ENCODE measurements around the gene LRRC19. TPM values are rescaled to one million over a fixed set of nuclear protein-coding genes. Genes with fewer than 3 reads are reported as not detected.

Gene LRRC19
- total RNA-seq, 1 experiment from 2014 or later = not detected

DNA sequence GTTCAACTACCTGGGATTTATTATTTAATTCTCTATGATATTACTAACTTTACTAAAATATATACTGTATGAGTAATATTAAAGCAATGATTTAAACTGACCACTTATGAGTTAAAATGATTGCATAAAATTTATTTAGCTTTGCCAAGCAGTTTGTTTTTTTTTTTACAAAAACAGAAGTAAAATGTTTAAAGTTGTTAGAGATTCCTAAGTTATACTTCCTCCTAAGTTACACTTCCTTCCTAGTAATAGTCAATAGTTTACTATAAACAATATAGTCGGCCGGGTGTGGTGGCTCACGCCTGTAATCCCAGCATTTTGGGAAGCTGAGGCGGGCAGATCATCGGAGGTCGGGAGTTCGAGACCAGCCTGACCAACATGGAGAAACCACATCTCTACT is 23.7 kb upstream of the LRRC19 start:
- H3K4ac ChIP-seq (ENCODE audit: low read depth, low read length) = no peak overlapping the region
- no CpG with 5 or more reads among the region's 7 CpGs for WGBS (ENCODE audit: extremely low coverage, insufficient read length, low lambda C conversion rate)
- no peak for DNase-seq

More for the DNA sequence above, 23.7 kb upstream of the LRRC19 start:
- no peak overlapping the region for H4K5ac ChIP-seq (ENCODE audit: insufficient read length, low read depth, low read length)
- no peak overlapping the region for H2BK120ac ChIP-seq (ENCODE audit: low read depth, low read length, poor library complexity, severe bottlenecking)
- H3K4me1 Mint-ChIP-seq = no peaks in the 10 kb centered on the region
- H3K9me3 Mint-ChIP-seq = no peaks in the 10 kb centered on the region
- no peak overlapping the region for H3K4me3 Mint-ChIP-seq
- H3T11ph ChIP-seq (ENCODE audit: low read length) = no peak overlapping the region
- H4K91ac ChIP-seq (ENCODE audit: insufficient read length, low read depth, low read length) = no peak overlapping the region
- H3K4me2 ChIP-seq (ENCODE audit: insufficient read depth, insufficient read length, low read length) = no peak overlapping the region
- no peak overlapping the region for H3K14ac ChIP-seq (ENCODE audit: insufficient read depth, low read length)
- no peaks in the 10 kb centered on the region for H3K79me2 ChIP-seq (ENCODE audit: insufficient read depth, low read length)
- no peak overlapping the region for H2BK15ac ChIP-seq (ENCODE audit: low read depth, low read length)
- TF ChIP-seq, protein P1, sequence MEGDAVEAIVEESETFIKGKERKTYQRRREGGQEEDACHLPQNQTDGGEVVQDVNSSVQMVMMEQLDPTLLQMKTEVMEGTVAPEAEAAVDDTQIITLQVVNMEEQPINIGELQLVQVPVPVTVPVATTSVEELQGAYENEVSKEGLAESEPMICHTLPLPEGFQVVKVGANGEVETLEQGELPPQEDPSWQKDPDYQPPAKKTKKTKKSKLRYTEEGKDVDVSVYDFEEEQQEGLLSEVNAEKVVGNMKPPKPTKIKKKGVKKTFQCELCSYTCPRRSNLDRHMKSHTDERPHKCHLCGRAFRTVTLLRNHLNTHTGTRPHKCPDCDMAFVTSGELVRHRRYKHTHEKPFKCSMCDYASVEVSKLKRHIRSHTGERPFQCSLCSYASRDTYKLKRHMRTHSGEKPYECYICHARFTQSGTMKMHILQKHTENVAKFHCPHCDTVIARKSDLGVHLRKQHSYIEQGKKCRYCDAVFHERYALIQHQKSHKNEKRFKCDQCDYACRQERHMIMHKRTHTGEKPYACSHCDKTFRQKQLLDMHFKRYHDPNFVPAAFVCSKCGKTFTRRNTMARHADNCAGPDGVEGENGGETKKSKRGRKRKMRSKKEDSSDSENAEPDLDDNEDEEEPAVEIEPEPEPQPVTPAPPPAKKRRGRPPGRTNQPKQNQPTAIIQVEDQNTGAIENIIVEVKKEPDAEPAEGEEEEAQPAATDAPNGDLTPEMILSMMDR (conservative IDR thresholded peaks at IDR 0.05) = no peak
- H3K27me3 ChIP-seq (ENCODE audit: insufficient read depth, low read length) = no peaks in the 10 kb centered on the region
- no peak overlapping the region for H3K23ac ChIP-seq (ENCODE audit: insufficient read length, low read depth, low read length)
- H3K9me3 ChIP-seq (ENCODE audit: control insufficient read depth, low read depth, low read length) = no peaks in the 10 kb centered on the region
- H2AK5ac ChIP-seq (ENCODE audit: insufficient read length, low read length) = no peak overlapping the region
- no peaks in the 10 kb centered on the region for H4K20me1 ChIP-seq (ENCODE audit: control insufficient read depth, insufficient read depth, insufficient read length)
- no peaks in the 10 kb centered on the region for H3K23me2 ChIP-seq (ENCODE audit: insufficient read length, low read depth, low read length, poor library complexity, severe bottlenecking)
- H3K4me1 ChIP-seq (ENCODE audit: insufficient read depth, low read length) = no peaks in the 10 kb centered on the region
- no peak overlapping the region for H2BK12ac ChIP-seq (ENCODE audit: insufficient read length, low read depth, low read length)
- no peak overlapping the region for H3K9ac ChIP-seq (ENCODE audit: extremely low read depth, insufficient read length, low read length)
- no peaks in the 10 kb centered on the region for H3K27me3 Mint-ChIP-seq (ENCODE audit: low read depth)
- H3K56ac ChIP-seq (ENCODE audit: insufficient read length, low read depth, low read length) = no peak overlapping the region
- H2BK5ac ChIP-seq (ENCODE audit: insufficient read length, low read length) = no peak overlapping the region
- no peak overlapping the region for H3K18ac ChIP-seq (ENCODE audit: insufficient read length, low read depth, low read length)
- H3K27ac ChIP-seq (ENCODE audit: insufficient read length, low read depth, low read length) = no peak overlapping the region
- H3K36me3 Mint-ChIP-seq (ENCODE audit: insufficient read depth in 1 of 3, low read depth in 3 of 3) = peaks cover 8 to 16% (median 12%) of the 10 kb centered on the region in 3 experiments
- H4K8ac ChIP-seq (replicated peaks; ENCODE audit: insufficient read length, low read depth, low read length) = no peak overlapping the region
- H3K27ac Mint-ChIP-seq = no peak overlapping the region
- no peak overlapping the region for H2AFZ ChIP-seq (ENCODE audit: low read length)
- H2BK20ac ChIP-seq (ENCODE audit: low read depth, low read length, poor library complexity, severe bottlenecking) = no peak overlapping the region
- H3K79me1 ChIP-seq (ENCODE audit: insufficient read depth, low read depth, low read length, poor library complexity, severe bottlenecking) = no peaks in the 10 kb centered on the region
